IMR-90 (cell line): ENCODE data around the gene ERCC3. TPM values are rescaled to one million over a fixed set of nuclear protein-coding genes. Genes with fewer than 3 reads are reported as not detected.

Experiments used
- ATAC-seq: fragments of 200-7000 bp; cut with Tn5 transposase; 2 replicates; pipeline ENCODE4 v1.9.1; 2020; ENCODE audit warnings: low read depth, mild to moderate bottlenecking, moderate library complexity
- BruUV-seq: library from RNA; stranded (reverse); fragments of 400-500 nt; replicated peaks from 2 replicates; lab custom pipeline; 2021; lab: Mats Ljungman, UMichigan
- CTCF ChIA-PET: fragments of 300-600 bp; formaldehyde crosslinking; extraction: SDS; loops from one replicate; lab custom pipeline; 2021; ENCODE audit warnings: antibody characterized with exemption; lab: Yijun Ruan, JAX
- POLR2A ChIA-PET: fragments of 300-600 bp; sonication (Branson Sonifier 250); formaldehyde crosslinking; loops from one replicate; lab custom pipeline; 2022; ENCODE audit warnings: antibody characterized with exemption; ENCODE audit not compliant: unreplicated experiment; lab: Charles Lee
- DNase-seq: peaks from one replicate; pipeline ENCODE4 v3.0.0; 2013
- H2AFZ ChIP-seq: replicated peaks from 2 replicates; pipeline ENCODE3; 2013; ENCODE audit warnings: low read length, mild to moderate bottlenecking; ENCODE audit not compliant: poor library complexity
- H2AK5ac ChIP-seq: 2 replicates; pipeline ENCODE4 v1.6.1; 2013; ENCODE audit warnings: low read depth, low read length, inconsistent platforms
- H2AK9ac ChIP-seq: replicated peaks from 2 replicates; pipeline ENCODE3; 2013; ENCODE audit warnings: mild to moderate bottlenecking, low read depth, low read length, moderate library complexity; ENCODE audit not compliant: poor library complexity
- H2BK120ac ChIP-seq: 2 replicates; pipeline ENCODE4 v1.6.1; 2013; ENCODE audit warnings: low read depth, low read length, inconsistent platforms
- H2BK15ac ChIP-seq: 3 replicates; pipeline ENCODE4 v1.6.1; 2013; ENCODE audit warnings: low read depth, low read length, inconsistent platforms
- H2BK20ac ChIP-seq: 2 replicates; pipeline ENCODE4 v1.6.1; 2013; ENCODE audit warnings: low read depth, mild to moderate bottlenecking, inconsistent platforms, low read length, moderate library complexity
- H2BK5ac ChIP-seq: 2 replicates; pipeline ENCODE4 v1.6.1; 2013; ENCODE audit warnings: mild to moderate bottlenecking, low read depth, low read length, inconsistent platforms; ENCODE audit not compliant: poor library complexity, severe bottlenecking
- H3K14ac ChIP-seq: replicated peaks from 2 replicates; pipeline ENCODE4 v1.6.1; 2013; ENCODE audit warnings: low read depth, low read length, inconsistent platforms
- H3K18ac ChIP-seq: 2 replicates; pipeline ENCODE4 v1.6.1; 2013; ENCODE audit warnings: low read depth, low read length, control low read depth
- H3K23ac ChIP-seq: 2 replicates; pipeline ENCODE4 v1.6.1; 2013; ENCODE audit warnings: low read depth, low read length, inconsistent platforms
- H3K27ac ChIP-seq: 2 replicates; pipeline ENCODE4 v1.5.1; 2013; ENCODE audit warnings: mild to moderate bottlenecking, control low read depth, low read length; ENCODE audit not compliant: insufficient read depth
- H3K27me3 ChIP-seq: 2 replicates; pipeline ENCODE4 v1.6.1; 2013; ENCODE audit warnings: low read length; ENCODE audit not compliant: control insufficient read depth, insufficient read depth
- H3K36me3 ChIP-seq: 2 replicates; pipeline ENCODE4 v1.6.1; 2013; ENCODE audit warnings: low read length, mixed read lengths; ENCODE audit not compliant: control insufficient read depth, insufficient read depth
- H3K4ac ChIP-seq: 2 replicates; pipeline ENCODE4 v1.6.1; 2013; ENCODE audit warnings: low read depth, low read length, inconsistent platforms
- H3K4me1 ChIP-seq: 2 replicates; pipeline ENCODE4 v1.6.1; 2013; ENCODE audit warnings: low read length, mixed read lengths; ENCODE audit not compliant: control insufficient read depth, insufficient read depth
- H3K4me2 ChIP-seq: 2 replicates; pipeline ENCODE4 v1.6.1; 2013; ENCODE audit warnings: low read depth, mild to moderate bottlenecking, control low read depth, low read length, moderate library complexity
- H3K4me3 ChIP-seq: 2 replicates; pipeline ENCODE4 v1.5.1; 2013; ENCODE audit warnings: low read depth, mild to moderate bottlenecking, control low read depth, low read length, moderate library complexity; ENCODE audit not compliant: insufficient read depth
- H3K56ac ChIP-seq: 2 replicates; pipeline ENCODE4 v1.6.1; 2013; ENCODE audit warnings: low read length, inconsistent platforms; ENCODE audit not compliant: insufficient read depth; ENCODE audit errors: extremely low read depth
- H3K79me1 ChIP-seq, 2 experiments: 2 replicates each; pipeline ENCODE4 v1.6.1; 2013; ENCODE audit warnings: low read length in 2 of 2, inconsistent platforms in 1 of 2, low read depth in 1 of 2
- H3K9ac ChIP-seq: 2 replicates; pipeline ENCODE4 v1.6.1; 2013; ENCODE audit warnings: low read depth, low read length, control low read depth
- H3K9me1 ChIP-seq: 2 replicates; pipeline ENCODE4 v1.6.1; 2013; ENCODE audit warnings: low read length, inconsistent platforms; ENCODE audit not compliant: insufficient read depth
- H3K9me3 ChIP-seq: 2 replicates; pipeline ENCODE4 v1.6.1; 2013; ENCODE audit warnings: low read length; ENCODE audit not compliant: control insufficient read depth, insufficient read depth
- H4K20me1 ChIP-seq: 2 replicates; pipeline ENCODE4 v1.6.1; 2013; ENCODE audit warnings: low read length, inconsistent platforms; ENCODE audit not compliant: insufficient read depth
- H4K5ac ChIP-seq: 2 replicates; pipeline ENCODE4 v1.6.1; 2013; ENCODE audit warnings: mild to moderate bottlenecking, low read depth, low read length, control low read depth
- H4K8ac ChIP-seq, 2 experiments: 2 replicates each; pipeline ENCODE4 v1.6.1; 2013; ENCODE audit warnings: low read depth in 2 of 2, low read length in 2 of 2, control low read depth in 1 of 2, inconsistent platforms in 1 of 2
- H4K91ac ChIP-seq: 2 replicates; pipeline ENCODE4 v1.6.1; 2013; ENCODE audit warnings: low read depth, low read length, inconsistent platforms; ENCODE audit not compliant: insufficient read depth
- BHLHE40 ChIP-seq: fragments of 150-350 bp; IDR thresholded peaks from 2 replicates; pipeline ENCODE4 v1.6.1; 2016; ENCODE audit warnings: mild to moderate bottlenecking, low read depth, low read length
- CEBPB ChIP-seq: IDR thresholded peaks from 2 replicates; pipeline ENCODE4 v1.6.1; 2012; ENCODE audit warnings: low read depth, low read length, improper control_type of control experiment
- CHD1 ChIP-seq: IDR thresholded peaks from 2 replicates; pipeline ENCODE4 v1.6.1; 2012; ENCODE audit warnings: low read depth, low read length, improper control_type of control experiment
- CTCF ChIP-seq: conservative IDR thresholded peaks from 2 replicates; pipeline ENCODE4 v1.5.1; 2012; ENCODE audit warnings: mild to moderate bottlenecking, low read depth, low read length, improper control_type of control experiment
- ELK1 ChIP-seq: fragments of 150-350 bp; IDR thresholded peaks from 2 replicates; pipeline ENCODE4 v1.6.1; 2016; ENCODE audit warnings: low read depth, mild to moderate bottlenecking, low read length, moderate library complexity, borderline replicate concordance
- FOS ChIP-seq: fragments of 150-350 bp; IDR thresholded peaks from 2 replicates; pipeline ENCODE4 v1.6.1; 2016; ENCODE audit warnings: low read depth, low read length
- MAFK ChIP-seq: IDR thresholded peaks from 2 replicates; pipeline ENCODE4 v1.6.1; 2012; ENCODE audit warnings: low read depth, low read length, improper control_type of control experiment
- MAZ ChIP-seq: IDR thresholded peaks from 2 replicates; pipeline ENCODE4 v1.6.1; 2012; ENCODE audit warnings: low read depth, mild to moderate bottlenecking, low read length, improper control_type of control experiment, moderate library complexity, borderline replicate concordance
- MXI1 ChIP-seq: IDR thresholded peaks from 2 replicates; pipeline ENCODE4 v1.6.1; 2012; ENCODE audit warnings: low read depth, mild to moderate bottlenecking, low read length, moderate library complexity, borderline replicate concordance
- NFE2L2 ChIP-seq: fragments of 150-350 bp; IDR thresholded peaks from 2 replicates; pipeline ENCODE4 v1.6.1; 2016; ENCODE audit warnings: low read depth, mild to moderate bottlenecking, low read length
- POLR2A ChIP-seq: IDR thresholded peaks from 2 replicates; pipeline ENCODE4 v1.6.1; 2012; ENCODE audit warnings: mild to moderate bottlenecking, low read depth, low read length
- RAD21 ChIP-seq: IDR thresholded peaks from 2 replicates; pipeline ENCODE4 v1.6.1; 2012; ENCODE audit warnings: low read length, improper control_type of control experiment
- RCOR1 ChIP-seq: IDR thresholded peaks from 2 replicates; pipeline ENCODE4 v1.6.1; 2012; ENCODE audit warnings: mild to moderate bottlenecking, low read length, improper control_type of control experiment; ENCODE audit not compliant: insufficient replicate concordance
- RFX5 ChIP-seq: IDR thresholded peaks from 2 replicates; pipeline ENCODE4 v1.8.0; 2012; ENCODE audit warnings: low read depth, mild to moderate bottlenecking, low read length, moderate library complexity
- SMC3 ChIP-seq: fragments of 150-350 bp; IDR thresholded peaks from 2 replicates; pipeline ENCODE4 v1.6.1; 2016; ENCODE audit warnings: low read depth, mild to moderate bottlenecking, antibody characterized with exemption, low read length, moderate library complexity
- USF2 ChIP-seq: fragments of 150-350 bp; IDR thresholded peaks from 2 replicates; pipeline ENCODE4 v1.6.1; 2017; ENCODE audit warnings: mild to moderate bottlenecking, antibody characterized with exemption, low read length, low read depth
- WGBS, 2 experiments: methylation state at CpG; one replicate each; pipeline versions ENCODE4 v1.1.5 to v1.1.7; 2013; ENCODE audit warnings: missing lambda C conversion rate in 2 of 2; ENCODE audit not compliant: insufficient read length in 1 of 2; ENCODE audit errors: extremely low coverage in 2 of 2; 5-methylcytosine and 5-hydroxymethylcytosine counted together
- dilution Hi-C: fragments of 300-500 bp; cut with HindIII; formaldehyde crosslinking; loops from one replicate; pipeline ENCODE4 v1.14.3; 2018; ENCODE audit warnings: low sequenced_read_pairs; ENCODE audit not compliant: unreplicated experiment
- in situ Hi-C: fragments of 300-500 bp; cut with MboI; formaldehyde crosslinking; loops from 3 replicates; pipeline ENCODE4 v1.14.3; 2019; ENCODE audit warnings: low sequenced_read_pairs, inconsistent platforms, mixed read lengths
- intact Hi-C: fragments of 100-400 bp; cut with micrococcal nuclease; formaldehyde crosslinking; loops from 2 replicates; pipeline ENCODE4 v1.10.0; 2022
- polyA plus RNA-seq, 3 experiments: library from polyadenylated mRNA; depleted of rRNA; stranded (reverse); fragments of >200 nt; gene quantifications; 2 replicates each; pipeline ENCODE4 v1.2.3, GENCODE V29; 2012; ENCODE audit warnings: low replicate concordance in 1 of 3
- total RNA-seq: library from RNA; depleted of rRNA; stranded (reverse); fragments of >200 nt; gene quantifications from 2 replicates; pipeline ENCODE4 v1.2.3, GENCODE V29; 2012

ERCC3 gene
- total and polyA plus RNA-seq, 2 of the 4 experiments (the other 2 are of a cell fraction): 43.2 to 52.0 TPM

- Histone ChIP-seq H2BK15ac (no peak overlapping the region), H3K23ac (no peak overlapping the region), H3K79me1 (peaks cover 0 to 10% of the 10 kb centered on the region in 2 experiments), H2AK9ac (no peak overlapping the region), H3K18ac (no peak overlapping the region), H3K9me3 (no peaks in the 10 kb centered on the region), H3K4ac (no peak overlapping the region), H3K9me1 (no peaks in the 10 kb centered on the region), H2BK20ac (no peak overlapping the region), H3K4me1 (peaks cover 2% of the 10 kb centered on the region; the same call in 1 of the 2 replicates), H3K9ac (no peak overlapping the region), H3K36me3 (peaks cover 14% of the 10 kb centered on the region; the same call in 1 of the 2 replicates), H2AK5ac (no peak overlapping the region), H3K4me2 (no peak overlapping the region), H2AFZ (no peak overlapping the region), H4K20me1 (peaks cover 4% of the 10 kb centered on the region; the same call in 1 of the 2 replicates), H3K14ac (no peak overlapping the region), H3K56ac (no peak overlapping the region), H2BK5ac (no peak overlapping the region), H2BK120ac (no peak overlapping the region), H3K27me3 (no peaks in the 10 kb centered on the region), H3K4me3 (no peak overlapping the region), H4K5ac (no peak overlapping the region), H3K27ac (no peak overlapping the region), H4K8ac (no peak overlapping the region), H4K91ac (no peak overlapping the region)
- no peak for TF ChIP-seq FOS
- no peak for TF ChIP-seq RFX5
- TF ChIP-seq MAZ: no peak
- no peak for TF ChIP-seq CHD1
- TF ChIP-seq CTCF: no peak
- no peak for TF ChIP-seq ELK1
- no peak for TF ChIP-seq USF2
- TF ChIP-seq RAD21: no peak
- TF ChIP-seq SMC3: no peak
- no peak for TF ChIP-seq RCOR1
- no peak for TF ChIP-seq MXI1
- no peak for TF ChIP-seq POLR2A
- no peak for TF ChIP-seq NFE2L2
- TF ChIP-seq BHLHE40: no peak
- no peak for TF ChIP-seq MAFK
- TF ChIP-seq CEBPB: no peak
- BruUV-seq: no TSS peak
- ChIA-PET POLR2A (no interaction called here), CTCF (no interaction called here)
- dilution Hi-C loops (no loop called here), intact Hi-C loops (no loop called here), in situ Hi-C loops (no loop called here)
- DNase-seq: no peak
- WGBS, 2 experiments: no CpG with 5 or more reads among the region's 1 CpG
- no peak for ATAC-seq
Measured at GRCh38 chr2:127332335-127332734, 38.4 kb upstream of the ERCC3 start.
